HCT116 (cell line): ENCODE results near the gene BET1L. TPM values are rescaled to one million over a fixed set of nuclear protein-coding genes. Genes with fewer than 3 reads are reported as not detected.

ENCODE experiments used
- ATAC-seq: fragments of 200-7000 bp; cut with Tn5 transposase; 2 replicates; pipeline ENCODE4 v1.9.1; 2020; ENCODE audit warnings: mild to moderate bottlenecking, moderate library complexity
- BruUV-seq: library from RNA; stranded (reverse); fragments of 400-500 nt; replicated peaks from 2 replicates; lab custom pipeline; 2021; lab: Mats Ljungman, UMichigan
- CTCF ChIA-PET: fragments of 300-600 bp; sonication (Branson Sonifier 250); formaldehyde crosslinking; loops from one replicate; lab custom pipeline; 2021; ENCODE audit warnings: antibody characterized with exemption; lab: Charles Lee
- POLR2A ChIA-PET: fragments of 300-600, 350-600 bp; sonication (Branson Sonifier 250); formaldehyde crosslinking; loops from one replicate; lab custom pipeline; 2021; ENCODE audit warnings: antibody characterized with exemption; lab: Charles Lee
- RAD21 ChIA-PET, 2 experiments: fragments of 300-600 bp; sonication (Branson Sonifier 250); formaldehyde crosslinking; loops; one replicate each; lab custom pipeline; 2023; ENCODE audit warnings: low total read pairs in 2 of 2; ENCODE audit not compliant: uncharacterized antibody in 2 of 2, unreplicated experiment in 2 of 2, low non-redundant PET in 1 of 2; lab: Charles Lee
- DNase-seq: peaks from one replicate; pipeline ENCODE4 v3.0.0-alpha.2; 2010; ENCODE audit warnings: low read depth, low spot score
- H2AFZ ChIP-seq: fragments of 200-600 bp; shearing (Covaris generic), sonication (generic); 2 replicates; pipeline ENCODE4 v1.6.1; 2017; ENCODE audit warnings: low read depth, mixed run types, mixed read lengths, antibody characterized with exemption, low read length; ENCODE audit not compliant: poor library complexity, severe bottlenecking
- H3K27ac ChIP-seq: 2 replicates; pipeline ENCODE4 v1.5.1; 2012; ENCODE audit warnings: low read depth, low read length
- H3K27me3 ChIP-seq: fragments of 200-600 bp; sonication (generic); 2 replicates; pipeline ENCODE4 v1.6.1; 2016; ENCODE audit warnings: mixed run types, low read length, mixed read lengths; ENCODE audit not compliant: insufficient read depth
- H3K36me3 ChIP-seq, 2 experiments: fragments of 200-500 bp in 1 of 2; fragments of 200-600 bp in 1 of 2; sonication (Bioruptor generic) in 1 of 2; sonication (generic) in 1 of 2; 2 replicates each; pipeline versions ENCODE4 v1.5.1 to v1.6.1; 2014 to 2016; ENCODE audit warnings: low read length in 2 of 2, inconsistent platforms in 1 of 2, mixed read lengths in 1 of 2, mixed run types in 1 of 2; ENCODE audit not compliant: insufficient read depth in 2 of 2, control insufficient read depth in 1 of 2
- H3K4me1 ChIP-seq, 2 experiments: fragments of 200-600 bp in 1 of 2; sonication (generic) in 1 of 2; 2 replicates each; pipeline versions ENCODE4 v1.5.1 to v1.6.1; 2012 to 2017; ENCODE audit warnings: low read length in 2 of 2, inconsistent platforms in 1 of 2, mild to moderate bottlenecking in 1 of 2, mixed read lengths in 1 of 2, mixed run types in 1 of 2, moderate library complexity in 1 of 2; ENCODE audit not compliant: insufficient read depth in 2 of 2, control insufficient read depth in 1 of 2
- H3K4me2 ChIP-seq: fragments of 200-600 bp; sonication (generic); 2 replicates; pipeline ENCODE4 v1.6.1; 2017; ENCODE audit warnings: mixed run types, low read length, mixed read lengths
- H3K4me3 ChIP-seq, 2 experiments: fragments of 200-600 bp in 1 of 2; sonication (generic) in 1 of 2; replicated peaks in 1 of 2; 2 replicates each; pipeline ENCODE4 v1.5.1; 2011 to 2016; ENCODE audit warnings: low read length in 2 of 2, control low read depth in 1 of 2, low read depth in 1 of 2, mild to moderate bottlenecking in 1 of 2, mixed read lengths in 1 of 2, mixed run types in 1 of 2
- H3K79me2 ChIP-seq: fragments of 200-600 bp; sonication (generic); 2 replicates; pipeline ENCODE4 v1.6.1; 2017; ENCODE audit warnings: mild to moderate bottlenecking, mixed run types, low read length, moderate library complexity, mixed read lengths; ENCODE audit not compliant: insufficient read depth
- H3K9ac ChIP-seq: fragments of 200-600 bp; sonication (generic); 2 replicates; pipeline ENCODE4 v1.6.1; 2016; ENCODE audit warnings: low read length, mixed read lengths
- H3K9me2 ChIP-seq: fragments of 200-600 bp; sonication (generic), shearing (Covaris generic); 2 replicates; pipeline ENCODE4 v1.6.1; 2017; ENCODE audit warnings: mixed run types, mild to moderate bottlenecking, moderate library complexity; ENCODE audit not compliant: insufficient read depth
- H3K9me3 ChIP-seq, 2 experiments: fragments of 200-500 bp in 1 of 2; fragments of 200-600 bp in 1 of 2; sonication (Bioruptor generic) in 1 of 2; sonication (generic) in 1 of 2; 2 replicates each; pipeline ENCODE4 v1.6.1; 2014 to 2017; ENCODE audit warnings: low read length in 2 of 2, mixed read lengths in 2 of 2, inconsistent platforms in 1 of 2, low read depth in 1 of 2, mild to moderate bottlenecking in 1 of 2, mixed run types in 1 of 2, moderate library complexity in 1 of 2; ENCODE audit not compliant: control insufficient read depth in 1 of 2, insufficient read depth in 1 of 2
- H4K20me1 ChIP-seq: fragments of 200-600 bp; sonication (generic), shearing (Covaris generic); 2 replicates; pipeline ENCODE4 v1.6.1; 2017; ENCODE audit warnings: mixed run types, mild to moderate bottlenecking, moderate library complexity; ENCODE audit not compliant: insufficient read depth
- CBX3 ChIP-seq: IDR thresholded peaks from 2 replicates; pipeline ENCODE4 v1.6.1; 2012; ENCODE audit warnings: low read depth
- CTCF ChIP-seq, 3 experiments: fragments of 200-600 bp in 1 of 3; sonication (generic) in 1 of 3; IDR thresholded peaks in 2 of 3; conservative IDR thresholded peaks in 1 of 3; 2 replicates each; pipeline ENCODE4 v1.5.1; 2012 to 2017; ENCODE audit warnings: low read depth in 2 of 3, low read length in 2 of 3, antibody characterized with exemption in 1 of 3, borderline replicate concordance in 1 of 3, control low read depth in 1 of 3, mild to moderate bottlenecking in 1 of 3, mixed read lengths in 1 of 3, mixed run types in 1 of 3, moderate library complexity in 1 of 3; ENCODE audit not compliant: insufficient read depth in 1 of 3
- ELF1 ChIP-seq: IDR thresholded peaks from 2 replicates; pipeline ENCODE4 v1.6.1; 2012; ENCODE audit warnings: low read depth, borderline replicate concordance
- EZH2 ChIP-seq: fragments of 200-600 bp; sonication (generic); IDR thresholded peaks from 2 replicates; pipeline ENCODE4 v1.6.1; 2017; ENCODE audit warnings: antibody characterized with exemption, mixed run types
- EZH2phosphoT487 ChIP-seq: fragments of 200-600 bp; IDR thresholded peaks from 2 replicates; pipeline ENCODE4 v1.6.1; 2018; ENCODE audit warnings: antibody characterized with exemption, borderline replicate concordance
- POLR2A ChIP-seq: IDR thresholded peaks from 2 replicates; pipeline ENCODE4 v1.7.0; 2011; ENCODE audit warnings: borderline replicate concordance; ENCODE audit not compliant: insufficient read depth, insufficient read length; ENCODE audit errors: extremely low read depth
- POLR2AphosphoS5 ChIP-seq: IDR thresholded peaks from 2 replicates; pipeline ENCODE4 v1.6.1; 2011; ENCODE audit warnings: mild to moderate bottlenecking, low read depth, low read length, moderate library complexity
- SP1 ChIP-seq: IDR thresholded peaks from 2 replicates; pipeline ENCODE4 v1.6.1; 2012; ENCODE audit warnings: low read depth
- ZFX ChIP-seq: fragments of 450-650 bp; IDR thresholded peaks from 2 replicates; pipeline ENCODE4 v1.6.1; 2017
- ZNF274 ChIP-seq: fragments of 200-500 bp; sonication (Bioruptor generic); IDR thresholded peaks from 2 replicates; pipeline ENCODE4 v1.6.1; 2014; ENCODE audit warnings: mild to moderate bottlenecking, low read depth, low read length, inconsistent platforms
- intact Hi-C: fragments of 100-400 bp; cut with micrococcal nuclease; formaldehyde crosslinking; loops from 2 replicates; pipeline ENCODE4 v1.10.0; 2022
- total RNA-seq: library from RNA; stranded (reverse); gene quantifications from one replicate; pipeline ENCODE4 v1.2.1, GENCODE V29; 2021; ENCODE audit not compliant: unreplicated experiment
- TF ChIP-seq, protein P1 (sequence below): IDR thresholded peaks from 2 replicates; pipeline ENCODE4 v1.6.1; 2012
- TF ChIP-seq, protein P2 (sequence below): IDR thresholded peaks from 2 replicates; pipeline ENCODE4 v1.6.1; 2012; ENCODE audit warnings: low read depth

Gene BET1L
- total RNA-seq, 1 experiment from 2014 or later: 49.1 TPM

- ChIA-PET CTCF (no interaction called here), RAD21 (no interaction called here)
These were observed 34.4 kb upstream of the BET1L start for GRCh38 chr11:241634-242033.

DNA sequence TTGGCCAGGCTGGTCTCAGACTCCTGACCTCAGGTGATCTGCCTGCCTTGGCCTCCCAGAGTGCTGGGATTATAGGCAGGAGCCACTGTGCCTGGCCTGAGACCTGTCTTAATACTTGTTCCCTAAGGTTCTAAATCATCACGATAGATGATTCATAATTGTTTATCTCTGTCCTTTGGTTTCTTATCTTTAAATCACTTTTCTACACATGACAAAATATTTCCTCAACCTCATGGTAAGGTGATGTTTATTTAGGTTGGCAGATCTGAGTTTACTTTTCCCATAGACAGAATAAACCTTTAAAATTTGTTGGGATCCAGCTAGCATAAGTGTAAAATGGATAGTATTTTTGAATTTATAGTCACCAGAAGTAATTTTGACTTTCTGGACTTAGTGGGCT is 33.1 kb upstream of the BET1L start:
- CTCF ChIA-PET: no interaction called here

More at GRCh38 chr11:241634-242033, 34.4 kb upstream of the BET1L start:
- no peaks in the 10 kb centered on the region for H3K27me3 ChIP-seq
- peaks cover 44 to 62% of the 10 kb centered on the region in 2 experiments for H3K36me3 ChIP-seq
- H3K9me2 ChIP-seq: no peaks in the 10 kb centered on the region
- intact Hi-C loops: no loop called here
- H3K79me2 ChIP-seq: peaks cover 79% of the 10 kb centered on the region
- no peaks in the 10 kb centered on the region for H3K9me3 ChIP-seq
- no peak overlapping the region for H3K4me2 ChIP-seq
- 0 out of 2 replicates have a peak, but pooled peaks cover 5% of the 10 kb centered on the region for H4K20me1 ChIP-seq
- no peak overlapping the region for H3K27ac ChIP-seq
- no peak for DNase-seq
- TF ChIP-seq POLR2A (no peak), ELF1 (no peak), CBX3 (no peak), POLR2AphosphoS5 (no peak), ZFX (no peak), ZNF274 (no peak), EZH2phosphoT487 (no peak), SP1 (no peak)
- TF ChIP-seq, protein P1, sequence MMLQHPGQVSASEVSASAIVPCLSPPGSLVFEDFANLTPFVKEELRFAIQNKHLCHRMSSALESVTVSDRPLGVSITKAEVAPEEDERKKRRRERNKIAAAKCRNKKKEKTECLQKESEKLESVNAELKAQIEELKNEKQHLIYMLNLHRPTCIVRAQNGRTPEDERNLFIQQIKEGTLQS: no peak
- no peak overlapping the region for H2AFZ ChIP-seq
- H3K9ac ChIP-seq: no peak overlapping the region
- no TSS peak for BruUV-seq
- H3K4me1 ChIP-seq: peaks cover 6 to 10% of the 10 kb centered on the region in 2 experiments; a peak in 3 of 4 replicates
- no peak overlapping the region for H3K4me3 ChIP-seq
- ATAC-seq: no peak
- POLR2A ChIA-PET: no interaction called here

More for the DNA sequence above, 33.1 kb upstream of the BET1L start:
- Histone ChIP-seq H3K9ac (no peak overlapping the region), H3K79me2 (peaks cover 82% of the 10 kb centered on the region), H3K36me3 (peaks cover 36 to 50% of the 10 kb centered on the region in 2 experiments; a peak in 3 of 4 replicates), H3K9me2 (no peaks in the 10 kb centered on the region), H3K4me3 (no peak overlapping the region), H3K27me3 (no peaks in the 10 kb centered on the region), H3K27ac (no peak overlapping the region), H4K20me1 (0 out of 2 replicates have a peak, but pooled peaks cover 5% of the 10 kb centered on the region), H3K4me1 (peaks cover 6 to 16% of the 10 kb centered on the region in 2 experiments; a peak in 3 of 4 replicates), H2AFZ (no peak overlapping the region), H3K4me2 (no peak overlapping the region), H3K9me3 (no peaks in the 10 kb centered on the region)
- RAD21 ChIA-PET: no interaction called here
- no peak for DNase-seq
- intact Hi-C loops: no loop called here
- TF ChIP-seq CTCF (IDR thresholded peaks at IDR 0.05 in 2 of 3, conservative IDR thresholded peaks at IDR 0.05 in 1 of 3; ENCODE audit: borderline replicate concordance in 1 of 3, insufficient read depth in 1 of 3, low read depth in 2 of 3, low read length in 2 of 3) (no peak), ZFX (no peak), EZH2 (no peak), SP1 (no peak)
- TF ChIP-seq, protein P1: no peak
- TF ChIP-seq, protein P2, sequence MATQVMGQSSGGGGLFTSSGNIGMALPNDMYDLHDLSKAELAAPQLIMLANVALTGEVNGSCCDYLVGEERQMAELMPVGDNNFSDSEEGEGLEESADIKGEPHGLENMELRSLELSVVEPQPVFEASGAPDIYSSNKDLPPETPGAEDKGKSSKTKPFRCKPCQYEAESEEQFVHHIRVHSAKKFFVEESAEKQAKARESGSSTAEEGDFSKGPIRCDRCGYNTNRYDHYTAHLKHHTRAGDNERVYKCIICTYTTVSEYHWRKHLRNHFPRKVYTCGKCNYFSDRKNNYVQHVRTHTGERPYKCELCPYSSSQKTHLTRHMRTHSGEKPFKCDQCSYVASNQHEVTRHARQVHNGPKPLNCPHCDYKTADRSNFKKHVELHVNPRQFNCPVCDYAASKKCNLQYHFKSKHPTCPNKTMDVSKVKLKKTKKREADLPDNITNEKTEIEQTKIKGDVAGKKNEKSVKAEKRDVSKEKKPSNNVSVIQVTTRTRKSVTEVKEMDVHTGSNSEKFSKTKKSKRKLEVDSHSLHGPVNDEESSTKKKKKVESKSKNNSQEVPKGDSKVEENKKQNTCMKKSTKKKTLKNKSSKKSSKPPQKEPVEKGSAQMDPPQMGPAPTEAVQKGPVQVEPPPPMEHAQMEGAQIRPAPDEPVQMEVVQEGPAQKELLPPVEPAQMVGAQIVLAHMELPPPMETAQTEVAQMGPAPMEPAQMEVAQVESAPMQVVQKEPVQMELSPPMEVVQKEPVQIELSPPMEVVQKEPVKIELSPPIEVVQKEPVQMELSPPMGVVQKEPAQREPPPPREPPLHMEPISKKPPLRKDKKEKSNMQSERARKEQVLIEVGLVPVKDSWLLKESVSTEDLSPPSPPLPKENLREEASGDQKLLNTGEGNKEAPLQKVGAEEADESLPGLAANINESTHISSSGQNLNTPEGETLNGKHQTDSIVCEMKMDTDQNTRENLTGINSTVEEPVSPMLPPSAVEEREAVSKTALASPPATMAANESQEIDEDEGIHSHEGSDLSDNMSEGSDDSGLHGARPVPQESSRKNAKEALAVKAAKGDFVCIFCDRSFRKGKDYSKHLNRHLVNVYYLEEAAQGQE: no peak
- ATAC-seq: no peak
- POLR2A ChIA-PET: no interaction called here
- BruUV-seq: no TSS peak
